Left lobe of liver (tissue), 2 donors: ENCODE measurements around the gene EEF2K. TPM values are rescaled to one million over a fixed set of nuclear protein-coding genes. Genes with fewer than 3 reads are reported as not detected.
A peak's percentile ranks its signal among the peaks of the same experiment; 100 is the strongest.

Source experiments
- ATAC-seq: fragments of 200-7000 bp; cut with Tn5 transposase; one replicate; pipeline ENCODE4 v1.9.1; 2020; ENCODE audit warnings: mild to moderate bottlenecking, moderate library complexity
- DNase-seq: peaks from one replicate; pipeline ENCODE4 v3.0.0-alpha.2; 2020; ENCODE audit warnings: low spot score
- total RNA-seq: library from RNA; stranded (reverse); gene quantifications from one replicate; pipeline ENCODE4 v1.2.1, GENCODE V29; 2021
- donor health status: DM: no; HTN: no; CAD: no; lungs with moderate emphysema.
- donor health status: DM: no; HTN: yes; CAD: no.

EEF2K gene
- total RNA-seq, 1 donor from 2014 or later = 17.7 TPM

DNA sequence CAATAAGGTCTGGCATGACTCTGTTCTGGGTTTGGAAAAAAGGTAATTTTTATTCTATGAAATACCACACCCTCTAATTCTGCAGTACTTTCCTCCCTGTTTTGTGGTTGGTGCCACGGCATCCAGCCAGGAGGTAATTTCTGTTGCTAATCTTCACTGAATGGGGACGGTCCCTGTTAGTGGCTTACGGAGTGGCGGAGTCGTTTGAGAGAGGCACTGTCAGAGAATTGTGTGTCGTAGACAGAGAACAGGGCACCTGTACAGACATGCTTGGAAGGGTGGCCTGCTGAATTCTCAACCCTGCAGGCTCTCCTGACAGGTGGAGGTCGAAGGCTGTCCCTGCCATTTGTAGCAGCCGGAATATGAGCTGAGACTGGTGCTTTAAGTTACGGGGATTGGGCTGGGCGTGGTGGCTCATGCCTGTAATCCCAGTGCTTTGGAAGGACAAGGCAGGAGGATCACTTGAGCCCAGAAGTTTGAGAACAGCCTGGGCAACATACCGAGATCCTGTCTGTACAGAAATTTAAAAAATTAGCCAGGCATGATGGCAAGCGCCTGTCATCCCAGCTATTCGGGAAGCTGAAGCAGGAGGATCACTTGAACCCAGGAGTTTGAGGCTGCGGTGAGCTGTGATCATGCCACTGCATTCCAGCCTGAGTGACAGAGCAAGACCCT lies 33.2 kb downstream of the EEF2K start:
- no peak for ATAC-seq

DNA sequence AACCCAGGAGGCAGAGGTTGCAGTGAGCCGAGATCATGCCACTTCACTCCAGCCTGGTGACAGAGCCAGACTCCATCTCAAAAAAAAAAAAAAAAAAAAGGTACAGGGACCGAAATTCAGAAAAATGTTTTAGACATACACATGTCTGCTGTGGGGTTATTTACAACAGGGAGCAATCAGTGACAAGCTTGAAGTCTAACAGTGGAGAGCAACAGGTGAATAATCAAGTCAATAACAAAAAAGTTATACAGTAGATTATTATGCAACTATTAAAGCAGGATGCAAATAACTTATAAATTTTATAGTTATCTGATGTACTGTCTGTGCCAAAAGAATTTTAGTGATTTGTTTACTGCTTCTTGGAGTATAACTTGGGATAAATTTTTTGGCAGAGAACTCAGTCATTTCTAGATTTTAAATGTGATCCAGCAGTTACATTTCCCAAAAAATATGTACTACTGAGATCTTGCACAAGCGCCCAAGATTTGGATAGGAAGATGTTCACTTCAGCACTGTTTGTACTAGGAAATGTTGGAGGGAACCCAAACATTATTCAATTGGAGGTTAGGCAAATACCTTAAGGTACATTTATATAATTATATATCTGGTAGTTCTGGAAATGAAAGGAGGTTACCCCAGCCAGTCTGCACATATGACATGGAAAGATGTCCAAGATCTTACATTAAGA lies 34.1 kb downstream of the EEF2K start:
- ATAC-seq (peak; percentile 68), DNase-seq (no peak)

More for the DNA sequence above, 33.2 kb downstream of the EEF2K start:
- no peak for DNase-seq

DNA sequence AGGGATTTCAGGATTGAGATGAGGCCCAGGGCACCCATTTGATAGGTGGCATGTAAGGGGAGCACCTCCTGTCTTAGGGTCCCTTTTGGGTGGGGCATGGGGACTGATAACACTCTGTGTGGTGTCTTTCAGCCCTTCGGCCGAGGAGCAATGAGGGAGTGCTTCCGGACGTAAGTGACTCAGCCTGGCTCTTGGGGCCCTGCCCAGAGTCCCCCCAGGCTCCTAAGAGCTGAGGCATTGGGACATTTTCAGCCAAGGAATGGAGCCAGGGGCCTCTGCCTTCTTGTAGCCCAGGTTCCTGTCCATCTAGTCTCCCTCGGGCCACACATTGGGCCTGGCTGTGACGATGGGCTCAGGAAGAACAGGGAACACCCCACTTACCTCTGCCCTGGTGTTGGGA lies 44.4 kb downstream of the EEF2K start:
- ATAC-seq (no peak), DNase-seq (no peak)

DNA sequence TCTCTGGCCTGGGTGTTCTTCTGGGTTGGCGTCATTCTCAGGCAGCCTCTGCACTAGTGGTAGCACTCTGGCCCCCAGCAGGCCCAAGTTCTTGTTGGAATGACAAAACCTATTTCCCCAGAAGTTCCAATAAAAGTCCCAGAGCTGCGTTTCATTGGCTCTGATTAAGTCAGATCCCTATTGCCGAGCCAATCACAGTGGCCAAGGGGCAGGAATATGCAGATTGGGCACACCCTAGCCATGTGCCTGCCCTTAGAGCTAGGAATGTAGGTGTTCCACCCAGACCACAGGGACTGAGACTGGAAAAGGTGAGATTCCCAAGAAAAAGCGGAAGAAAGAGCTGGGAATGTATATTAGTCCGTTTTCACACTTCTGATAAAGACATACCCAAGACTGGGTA lies 46.2 kb downstream of the EEF2K start:
- DNase-seq (no peak), ATAC-seq (no peak)

DNA sequence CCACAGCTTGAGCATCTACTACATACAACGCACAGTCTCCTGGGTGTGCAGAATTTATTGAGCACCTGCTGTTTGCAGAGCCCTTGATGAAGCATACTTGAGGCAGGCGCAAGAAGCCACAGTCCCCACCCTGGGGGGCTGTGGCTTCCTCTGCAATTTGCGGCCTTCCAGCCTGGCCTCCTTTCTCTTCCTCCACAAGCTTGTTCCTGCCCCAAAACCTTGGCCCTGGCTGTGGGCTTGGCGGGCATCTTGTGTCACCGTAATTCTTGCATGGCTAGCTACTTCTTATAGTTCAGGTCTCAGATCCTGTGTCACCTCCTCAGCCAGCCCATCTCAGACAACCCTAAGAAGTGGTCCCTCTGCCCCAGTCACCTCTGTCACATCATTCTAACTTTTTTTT lies 47.2 kb downstream of the EEF2K start:
- no peak for ATAC-seq
- DNase-seq = no peak

DNA sequence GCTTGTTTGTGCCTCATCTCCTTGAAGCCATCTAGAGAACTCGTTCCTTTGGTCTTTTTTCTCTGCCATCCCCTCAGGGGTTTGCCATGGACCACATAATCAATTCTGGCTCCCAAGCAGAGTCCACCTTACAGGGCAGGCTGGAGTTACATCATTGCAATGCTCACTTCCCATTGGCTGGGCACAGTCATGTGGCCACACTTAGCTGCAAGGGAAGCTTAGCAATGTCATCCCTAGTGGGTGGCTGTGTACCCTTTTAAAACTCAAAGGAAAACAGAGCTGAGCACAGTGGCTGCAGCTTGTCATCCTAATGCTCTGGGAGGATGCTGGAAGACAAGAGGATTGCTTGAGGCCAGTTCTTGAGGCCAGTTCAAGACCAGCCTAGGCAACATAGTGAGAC lies 49.3 kb downstream of the EEF2K start:
- ATAC-seq = no peak

DNA sequence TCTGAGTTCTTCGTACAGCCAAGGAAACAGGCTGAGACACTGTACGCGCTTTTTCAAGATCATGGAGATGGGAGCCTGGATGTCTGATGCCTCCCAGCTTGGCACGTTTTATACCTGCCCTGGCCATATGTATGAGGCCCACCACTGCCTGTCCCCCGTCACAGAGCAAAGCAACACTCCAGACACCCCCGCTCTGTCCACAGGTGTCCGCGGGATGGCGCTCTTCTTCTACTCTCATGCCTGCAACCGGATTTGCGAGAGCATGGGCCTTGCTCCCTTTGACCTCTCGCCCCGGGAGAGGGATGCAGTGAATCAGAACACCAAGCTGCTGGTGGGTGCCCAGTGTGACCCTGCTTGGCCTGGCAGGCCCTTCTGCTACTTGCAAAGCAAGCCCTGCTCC lies 51.4 kb downstream of the EEF2K start:
- DNase-seq (no peak), ATAC-seq (no peak)

More for the DNA sequence above, 49.3 kb downstream of the EEF2K start:
- no peak for DNase-seq

DNA sequence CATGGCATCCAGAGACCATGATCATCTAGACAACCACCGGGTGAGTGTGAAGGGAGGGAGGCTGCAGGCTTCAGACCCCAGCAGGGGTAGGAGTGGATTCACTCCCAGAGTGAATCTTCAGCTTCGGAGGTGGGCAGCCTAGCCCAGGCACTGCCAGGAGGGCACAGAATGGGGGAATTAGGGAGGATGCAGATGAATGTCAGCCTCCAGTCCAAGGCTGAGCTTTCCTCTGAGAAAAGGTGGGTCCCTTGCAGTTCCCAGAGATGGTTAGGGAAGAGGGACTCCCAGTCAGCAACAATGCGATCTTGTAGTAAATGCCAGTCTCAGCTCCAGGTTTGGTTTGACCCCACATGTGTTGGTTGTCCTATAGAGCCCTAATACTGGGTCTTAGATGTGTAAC lies 54.4 kb downstream of the EEF2K start:
- no peak for DNase-seq
- no peak for ATAC-seq

DNA sequence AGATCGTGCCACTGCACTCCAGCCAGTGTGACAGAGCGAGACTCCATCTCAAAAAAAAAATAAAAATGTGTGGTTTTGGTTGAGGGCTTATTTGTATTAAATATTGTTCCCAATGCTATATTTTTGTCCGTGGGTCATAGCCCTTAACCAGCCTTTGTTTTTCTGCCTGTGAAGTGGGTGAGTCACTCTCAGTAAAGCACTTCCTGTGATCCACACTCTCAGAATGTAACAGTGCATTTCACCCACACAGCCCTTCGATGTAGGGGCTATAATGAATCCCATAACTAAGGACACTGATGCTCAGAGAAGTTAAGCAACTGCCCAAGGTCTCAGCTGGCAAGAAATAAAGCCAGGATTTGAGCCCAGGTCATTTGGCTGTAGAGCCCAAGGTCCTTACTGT lies 56.4 kb downstream of the EEF2K start:
- no peak for ATAC-seq

DNA sequence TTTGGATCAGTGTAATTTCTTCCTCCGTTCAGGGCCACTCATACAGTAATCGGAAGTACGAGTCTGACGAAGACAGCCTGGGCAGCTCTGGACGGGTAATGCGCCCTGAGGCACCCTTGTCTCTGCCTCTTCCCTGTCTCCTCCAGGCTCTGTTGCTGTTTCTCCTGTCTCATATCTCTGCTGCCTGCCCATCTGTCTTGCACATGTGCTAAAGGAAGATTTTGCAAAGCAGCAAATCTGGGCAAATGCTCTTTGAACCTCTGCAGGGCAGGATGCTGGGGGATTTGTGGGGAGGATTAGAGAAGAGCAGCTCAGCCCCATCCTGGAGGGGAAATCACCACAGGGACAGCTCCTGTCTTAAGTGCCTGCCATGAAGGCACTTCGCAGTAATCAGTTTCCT lies 58.7 kb downstream of the EEF2K start:
- ATAC-seq = no peak
- no peak for DNase-seq

More for the DNA sequence above, 56.4 kb downstream of the EEF2K start:
- DNase-seq = no peak

DNA sequence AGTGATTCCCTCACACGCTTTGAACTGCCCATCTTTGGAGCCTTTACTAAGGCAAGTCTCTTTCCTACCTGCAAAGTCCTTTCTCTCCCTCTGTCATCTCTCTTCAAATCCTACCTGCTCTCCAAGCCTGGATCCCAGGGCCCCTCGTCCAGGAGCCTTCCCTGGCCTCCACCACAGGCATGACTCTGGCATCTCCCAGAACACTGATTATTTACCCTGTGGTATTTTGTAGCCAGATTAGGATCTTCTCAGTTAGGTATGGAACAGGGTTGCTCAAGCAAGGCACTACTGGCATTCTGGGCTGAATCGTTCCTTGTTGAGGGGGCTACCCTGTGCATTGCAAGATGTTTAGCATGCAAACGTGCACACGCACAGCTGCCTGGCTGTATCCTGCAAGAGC lies 59.3 kb downstream of the EEF2K start:
- no peak for ATAC-seq
- no peak for DNase-seq

DNA sequence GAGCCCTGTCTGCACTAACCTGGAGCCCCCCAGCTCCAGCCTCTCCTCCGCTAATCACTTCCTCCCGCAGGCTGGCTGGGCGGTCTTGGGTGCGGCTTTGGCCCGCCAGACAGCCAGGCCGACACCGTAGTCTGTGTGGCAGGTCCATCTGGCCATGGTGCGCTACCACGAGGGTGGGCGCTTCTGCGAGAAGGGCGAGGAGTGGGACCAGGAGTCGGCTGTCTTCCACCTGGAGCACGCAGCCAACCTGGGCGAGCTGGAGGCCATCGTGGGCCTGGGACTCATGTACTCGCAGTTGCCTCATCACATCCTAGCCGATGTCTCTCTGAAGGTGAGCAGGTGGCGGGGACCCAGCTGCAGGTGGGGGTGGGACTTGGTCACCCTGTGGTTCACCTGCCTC lies 60.5 kb downstream of the EEF2K start:
- DNase-seq (no peak), ATAC-seq (no peak)

DNA sequence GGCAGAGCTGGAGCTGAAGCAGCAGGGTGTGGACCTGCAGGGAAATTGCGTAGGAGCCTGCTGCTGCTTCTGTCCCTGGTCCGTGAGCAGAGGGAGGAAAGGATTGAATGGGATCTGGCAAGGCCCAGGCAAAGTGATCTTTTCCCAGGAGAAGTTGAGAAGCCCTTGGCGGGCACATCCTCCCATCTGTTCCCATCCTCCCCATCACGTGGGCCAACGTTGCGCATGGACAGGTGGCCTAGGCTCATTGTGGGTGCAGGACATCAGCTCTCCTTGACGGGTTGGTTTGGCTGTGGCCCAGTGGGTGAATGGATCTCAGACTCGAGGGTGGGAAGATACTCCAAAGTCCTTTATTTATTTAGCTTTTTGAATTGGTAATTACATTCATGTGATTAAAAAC lies 61.7 kb downstream of the EEF2K start:
- ATAC-seq (no peak), DNase-seq (no peak)

DNA sequence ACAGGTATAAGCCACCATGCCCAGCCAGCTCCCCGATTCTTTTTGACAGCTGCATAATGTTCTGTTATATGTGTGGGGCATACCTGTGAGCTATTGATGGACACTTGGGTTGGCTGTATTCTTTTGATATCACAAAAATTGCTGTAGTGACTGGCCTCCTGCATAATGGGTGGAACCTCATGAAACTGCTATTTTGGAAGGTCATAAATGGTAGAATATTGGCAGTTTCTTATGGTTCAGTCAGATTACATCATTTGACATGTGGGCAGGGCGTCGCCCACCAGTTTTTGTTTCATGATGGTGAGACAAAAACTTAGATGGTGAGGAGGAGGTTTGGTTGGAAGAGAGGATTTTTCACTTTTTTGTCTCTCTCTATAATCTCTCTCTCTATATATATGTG lies 64.4 kb downstream of the EEF2K start:
- DNase-seq (no peak), ATAC-seq (no peak)

DNA sequence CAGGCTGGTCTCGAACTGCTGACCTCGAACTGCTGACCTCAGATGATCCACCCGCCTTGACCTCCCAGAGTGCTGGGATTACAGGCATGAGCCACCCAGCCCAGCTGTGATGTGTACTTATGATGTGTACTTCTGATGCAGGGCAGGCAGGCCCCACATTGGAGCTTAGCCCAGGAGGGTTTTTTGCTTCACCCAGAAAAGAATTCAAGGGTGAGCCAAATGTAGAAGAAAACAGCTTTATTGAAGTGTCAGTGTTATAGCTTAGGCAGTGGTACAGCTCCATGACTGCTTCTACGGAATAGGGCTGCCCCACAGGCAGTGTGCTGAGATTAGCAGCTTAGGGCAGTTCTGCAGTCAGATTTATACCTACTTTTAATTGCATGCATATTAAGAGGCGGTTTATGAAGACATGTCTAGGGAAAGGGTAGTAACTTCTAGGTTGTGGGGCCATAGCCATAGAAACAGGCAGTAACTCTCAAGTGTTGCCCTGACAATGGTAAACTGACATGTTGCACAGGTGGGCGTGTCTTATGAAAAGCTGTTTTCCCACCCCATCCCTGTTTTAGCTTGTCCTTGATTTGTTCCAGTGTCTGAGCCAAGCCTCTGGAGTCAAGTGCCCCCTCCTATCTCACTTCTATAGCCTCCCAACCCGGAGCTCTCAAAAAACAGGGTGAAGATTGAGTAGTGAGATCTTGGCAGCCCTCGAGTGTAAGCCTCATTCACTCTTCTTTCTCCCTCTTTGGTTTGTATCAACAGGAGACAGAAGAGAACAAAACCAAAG lies 67.0 kb downstream of the EEF2K start:
- ATAC-seq (no peak), DNase-seq (no peak)

DNA sequence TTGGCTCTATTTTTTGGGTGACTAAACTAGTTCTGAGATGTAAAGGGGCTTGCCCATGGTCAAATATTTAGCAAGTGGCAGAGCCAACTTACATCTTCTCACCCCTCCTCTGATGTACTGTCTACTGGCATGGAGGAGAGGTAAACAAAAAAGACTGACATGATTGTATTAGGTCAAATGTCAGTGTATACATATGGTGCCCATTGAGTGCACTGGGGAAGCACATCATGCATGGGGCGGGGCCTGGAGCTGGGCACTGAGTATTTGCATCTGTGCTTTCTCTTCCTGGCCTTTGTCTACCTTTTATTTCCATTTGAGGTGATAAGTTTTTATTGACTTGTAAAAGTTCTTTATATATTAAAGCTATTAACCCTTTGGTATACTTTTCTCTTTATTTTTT lies 68.8 kb downstream of the EEF2K start:
- DNase-seq = no peak
- ATAC-seq = no peak

DNA sequence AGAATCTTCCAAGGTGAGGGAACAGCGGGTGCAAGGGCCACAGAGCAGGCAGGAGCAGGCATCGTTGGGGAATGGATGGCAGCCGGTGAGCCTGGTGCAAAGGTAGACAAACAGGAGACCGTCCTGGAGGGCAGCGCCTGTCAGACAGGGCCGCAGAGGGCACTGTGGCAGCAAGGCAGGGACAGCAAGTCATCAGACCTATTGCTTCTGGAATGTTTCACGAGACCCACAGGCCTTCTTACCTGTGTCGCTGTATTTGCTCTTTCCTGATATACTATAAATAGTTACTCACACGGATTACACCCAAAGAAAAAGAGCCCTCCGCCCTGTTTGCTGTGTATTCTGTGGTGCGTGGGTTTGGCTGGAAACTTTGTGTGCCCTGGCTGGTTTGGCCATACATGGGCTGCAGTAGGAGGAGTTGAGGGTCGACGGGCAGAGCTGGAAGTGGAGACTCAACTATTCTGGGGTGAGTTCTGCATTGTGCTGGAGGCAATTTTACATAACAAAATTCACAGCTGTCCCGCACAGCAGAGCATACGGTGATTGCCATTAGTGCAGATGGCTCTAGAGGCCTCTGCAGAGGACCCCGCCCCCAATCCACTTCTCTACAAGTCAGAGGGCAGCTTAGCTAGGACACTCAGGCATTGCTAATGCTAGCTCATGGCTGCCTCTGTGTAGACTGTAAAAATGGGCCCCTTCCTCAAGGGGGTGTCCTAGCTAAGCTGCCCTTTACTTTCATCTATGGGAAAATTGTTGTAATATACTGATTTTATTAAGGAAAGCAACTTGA lies 72.6 kb downstream of the EEF2K start:
- no peak for ATAC-seq

DNA sequence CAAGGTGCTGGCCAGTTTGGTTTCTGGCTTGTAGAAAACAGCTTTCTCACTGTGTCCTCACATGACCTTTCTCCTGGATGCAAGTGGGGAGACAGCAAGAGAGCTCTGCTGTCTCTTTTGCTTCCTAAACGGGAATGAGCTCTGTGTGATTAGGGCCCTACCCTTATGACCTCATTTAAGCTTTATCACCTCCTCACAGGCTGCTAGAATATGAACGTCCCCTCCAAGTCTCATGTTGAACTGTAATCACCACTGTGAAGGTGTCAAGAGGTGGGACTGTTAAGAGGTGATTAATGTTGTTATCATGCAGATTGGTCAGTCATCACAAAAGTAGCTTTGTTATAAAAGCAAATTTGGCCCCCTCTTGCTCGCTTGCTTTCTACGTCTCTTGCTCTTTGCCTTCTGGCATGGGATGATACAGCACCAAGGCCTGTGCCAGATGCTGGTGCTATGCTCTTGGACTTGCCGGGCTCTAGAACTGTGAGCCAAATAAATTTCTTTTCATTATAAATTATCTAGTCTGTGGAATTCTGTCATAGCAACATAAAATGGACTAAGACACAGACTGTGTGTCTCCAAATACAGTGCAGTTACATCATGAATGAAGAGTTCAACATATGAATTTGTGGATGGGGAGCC lies 76.3 kb downstream of the EEF2K start:
- no peak for ATAC-seq
- no peak for DNase-seq

More for the DNA sequence above, 72.6 kb downstream of the EEF2K start:
- no peak for DNase-seq

DNA sequence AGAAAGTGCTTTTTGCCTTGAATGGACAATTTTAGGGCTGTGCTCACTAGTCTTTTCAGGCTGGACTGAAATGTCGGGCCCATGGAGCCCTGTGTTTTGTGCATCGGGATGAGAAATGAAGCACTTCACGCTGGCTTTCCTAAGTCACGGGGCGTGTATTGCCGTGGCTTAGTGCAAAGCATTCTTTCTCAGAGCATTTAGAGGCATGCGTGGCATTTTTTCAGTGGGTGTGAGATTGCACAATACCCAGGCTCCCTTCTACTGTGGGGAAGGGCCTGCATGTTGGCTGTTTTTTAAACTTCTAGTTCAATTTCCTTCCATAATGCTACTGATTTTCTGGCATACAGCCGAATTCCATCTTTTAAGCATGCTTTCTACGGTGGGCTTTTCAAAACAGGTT lies 78.6 kb downstream of the EEF2K start:
- no peak for ATAC-seq
- no peak for DNase-seq

DNA sequence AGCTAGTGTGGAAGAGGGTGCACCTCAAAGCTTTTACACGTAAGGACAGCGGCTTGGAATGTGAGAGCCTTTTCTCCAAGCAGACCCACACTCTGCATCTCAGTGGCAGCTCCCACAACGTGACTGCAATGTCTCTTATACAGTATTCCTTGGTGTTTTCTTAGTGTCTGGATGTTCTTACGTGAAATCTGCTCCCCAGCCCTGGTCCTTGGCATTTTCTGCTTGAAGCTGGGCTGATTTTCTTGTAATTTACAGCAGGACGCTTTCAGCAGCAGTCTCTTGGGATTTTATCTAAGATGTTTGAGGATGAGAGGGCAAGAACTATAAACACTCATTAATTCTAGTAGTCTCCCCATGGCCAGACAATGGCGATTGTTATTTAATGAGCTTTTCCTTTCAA lies 79.0 kb downstream of the EEF2K start:
- DNase-seq (no peak), ATAC-seq (no peak)

DNA sequence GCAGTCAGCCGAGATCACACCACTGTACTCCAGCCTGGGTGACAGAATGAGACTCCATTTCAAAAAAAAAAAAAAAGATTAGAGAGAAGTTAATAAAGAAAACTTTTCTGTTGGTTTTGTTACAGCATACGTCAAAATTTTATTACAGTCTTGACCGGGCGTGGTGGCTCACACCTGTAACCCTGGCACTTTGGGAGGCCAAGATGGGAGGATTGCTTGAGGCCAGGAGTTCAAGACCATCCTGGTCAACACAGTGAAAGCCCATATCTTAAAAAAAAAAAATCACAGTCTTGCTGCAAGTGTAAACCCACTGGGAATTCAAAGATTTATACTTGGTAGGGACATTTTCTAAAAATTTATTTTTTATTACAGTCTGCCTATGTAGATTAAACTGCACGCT lies 84.9 kb downstream of the EEF2K start:
- no peak for ATAC-seq
- DNase-seq = no peak
